HG03097 (cell line): ENCODE measurements around the gene PCDH1.
"Not testable (repeated sequence)": the region's sequence is repeated elsewhere in the genome, so short reads cannot be mapped to it uniquely, and the experiment has no call there.

Experiments used
- ATAC-seq: cut with Tn5 transposase; IDR thresholded peaks from one replicate; pipeline ENCODE4 v1.9.1; 2021; ENCODE audit not compliant: unreplicated experiment, low FRiP score

Gene PCDH1

DNA sequence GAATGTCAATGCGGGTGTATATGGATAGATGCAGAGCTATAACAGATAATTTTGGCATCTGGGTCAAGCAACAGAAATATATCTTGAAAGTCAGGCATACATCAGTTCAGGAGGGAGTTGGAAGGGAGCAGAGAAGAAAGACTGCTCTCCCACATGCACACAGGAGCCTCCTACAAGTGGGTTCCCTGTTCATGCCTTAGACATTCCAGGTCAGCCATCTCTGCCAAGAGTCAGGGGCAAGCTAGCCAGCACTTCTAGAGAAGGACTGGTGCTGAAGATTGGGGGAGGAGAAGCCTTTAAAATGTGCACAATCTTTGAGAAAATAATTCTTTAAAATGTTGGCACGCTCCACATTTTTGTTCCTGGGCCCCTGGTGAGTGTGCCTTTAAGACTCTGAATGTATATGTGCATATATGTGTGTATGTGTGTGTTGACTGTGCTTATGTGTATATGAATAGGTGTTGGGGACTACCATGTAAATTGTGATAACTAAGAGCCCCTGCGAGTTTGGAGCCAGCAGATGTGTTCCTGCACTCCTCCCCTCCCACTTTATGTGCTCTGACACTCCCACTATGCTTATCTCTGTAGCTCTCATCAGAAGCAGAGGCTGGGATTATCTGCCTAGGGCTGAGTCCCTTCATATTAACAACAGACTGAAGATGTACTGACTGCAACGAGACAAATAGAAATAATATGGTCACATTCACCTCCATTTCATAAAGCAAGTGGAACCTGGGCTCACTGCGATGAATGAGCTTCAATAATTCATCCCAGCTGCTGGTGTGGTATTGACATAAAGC is 24.0 kb upstream of the PCDH1 start:
- ATAC-seq: no peak

DNA sequence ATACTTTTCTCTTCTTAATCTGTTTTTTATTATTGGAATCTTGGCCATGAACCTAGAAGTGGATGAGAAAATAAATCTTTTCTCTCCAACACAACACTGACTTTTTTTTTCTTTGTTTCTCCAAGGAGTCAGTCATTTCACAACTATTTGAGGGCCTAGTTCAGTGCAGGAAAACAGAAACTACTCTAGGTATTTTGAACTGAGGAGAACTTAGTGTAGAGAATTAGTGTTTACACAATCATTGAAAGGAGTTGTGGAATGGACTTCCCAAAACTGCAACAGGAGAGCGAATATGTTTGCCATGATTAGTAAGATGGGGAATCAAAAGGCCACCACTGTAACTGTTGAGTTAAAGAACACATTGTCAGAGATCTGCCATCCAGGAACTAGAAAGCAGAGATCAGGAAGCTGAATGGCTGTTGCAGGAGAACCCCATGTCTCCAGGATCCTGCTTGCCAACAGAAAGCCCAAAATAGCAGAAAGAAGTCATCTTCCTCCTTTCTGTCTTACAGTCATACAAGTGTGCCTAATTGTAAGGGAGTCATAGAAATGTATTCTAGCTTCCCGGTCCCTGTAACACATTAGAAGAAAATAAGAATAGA is 20.3 kb upstream of the PCDH1 start:
- ATAC-seq: no peak

- ATAC-seq: no peak
Measured at GRCh38 chr5:141897425-141897824, 19.2 kb upstream of the PCDH1 start.

- not testable (repeated sequence) for ATAC-seq
Measured at GRCh38 chr5:141890429-141890828, 12.2 kb upstream of the PCDH1 start.

- no peak for ATAC-seq
Measured at GRCh38 chr5:141889282-141889871, 11.2 kb upstream of the PCDH1 start.

- ATAC-seq: no peak
Measured at GRCh38 chr5:141883892-141884318, 5.7 kb upstream of the PCDH1 start.

DNA sequence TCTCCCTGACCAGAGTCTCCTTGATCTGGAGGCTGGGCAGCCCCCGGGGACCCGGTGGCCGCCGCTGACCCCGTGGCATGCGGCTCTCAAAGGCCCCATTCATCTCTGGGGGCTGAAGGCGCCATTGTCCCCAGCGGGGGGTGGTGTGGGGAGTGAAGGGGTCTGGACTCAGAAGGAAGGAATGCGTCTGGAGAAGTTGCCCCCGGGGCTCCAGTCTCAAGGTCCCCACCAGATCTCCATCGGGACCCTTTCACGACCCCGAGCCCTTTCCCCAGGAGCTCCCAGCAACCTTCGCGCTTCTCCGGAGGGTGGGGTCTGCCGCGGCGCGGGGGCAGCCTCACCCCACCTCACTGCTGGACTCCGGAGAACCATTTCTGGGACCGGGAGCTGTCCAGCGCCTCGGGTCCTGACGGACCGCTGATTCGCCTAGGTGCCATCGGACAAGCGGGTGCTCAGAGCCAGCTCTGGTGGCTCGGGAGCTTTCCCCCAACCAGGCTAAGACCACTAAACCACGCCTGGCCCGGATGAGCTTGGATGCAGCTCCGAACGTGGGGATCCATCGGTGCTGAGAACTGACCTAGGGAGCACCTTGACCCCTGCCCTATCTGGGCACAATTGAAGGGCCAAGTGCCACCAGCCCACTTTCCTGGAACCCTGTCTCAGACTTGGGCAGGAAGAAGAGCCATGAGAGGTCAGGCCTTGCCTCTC is 5.1 kb upstream of the PCDH1 start:
- no peak for ATAC-seq

DNA sequence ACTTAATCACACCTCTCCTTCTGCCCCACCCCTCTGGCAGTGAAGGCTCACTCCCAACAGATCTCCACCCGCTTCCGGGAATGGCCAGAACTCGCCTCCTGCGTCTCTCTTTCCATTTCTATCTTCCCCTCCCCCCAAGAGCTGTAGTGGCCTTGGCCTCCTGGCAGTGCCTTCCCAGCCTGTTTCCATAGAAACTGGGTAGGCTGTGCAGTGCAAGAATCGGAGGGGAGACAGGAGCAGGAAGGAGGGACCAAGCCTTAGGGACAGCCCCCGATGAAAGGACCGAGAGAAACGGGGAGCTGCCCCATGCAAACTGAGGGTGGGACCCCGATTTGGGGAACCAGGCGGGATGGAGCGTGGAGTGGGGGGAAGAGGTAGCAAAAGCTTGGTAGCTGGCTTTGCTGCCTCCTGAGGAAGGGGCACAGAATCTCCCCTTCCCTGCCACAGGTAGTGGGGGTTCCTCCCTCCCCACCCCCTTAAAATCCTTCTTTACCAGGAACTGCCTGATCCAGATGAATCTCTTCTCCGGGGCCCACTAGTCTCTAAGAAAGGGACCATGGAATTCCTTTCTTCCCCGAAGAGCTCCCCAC is 4.5 kb upstream of the PCDH1 start:
- no peak for ATAC-seq

GRCh38 chr5:141881886-141882285 is 3.7 kb upstream of the PCDH1 start:
- ATAC-seq: no peak

GRCh38 chr5:141880961-141881801 is 3.0 kb upstream of the PCDH1 start:
- ATAC-seq: no peak

DNA sequence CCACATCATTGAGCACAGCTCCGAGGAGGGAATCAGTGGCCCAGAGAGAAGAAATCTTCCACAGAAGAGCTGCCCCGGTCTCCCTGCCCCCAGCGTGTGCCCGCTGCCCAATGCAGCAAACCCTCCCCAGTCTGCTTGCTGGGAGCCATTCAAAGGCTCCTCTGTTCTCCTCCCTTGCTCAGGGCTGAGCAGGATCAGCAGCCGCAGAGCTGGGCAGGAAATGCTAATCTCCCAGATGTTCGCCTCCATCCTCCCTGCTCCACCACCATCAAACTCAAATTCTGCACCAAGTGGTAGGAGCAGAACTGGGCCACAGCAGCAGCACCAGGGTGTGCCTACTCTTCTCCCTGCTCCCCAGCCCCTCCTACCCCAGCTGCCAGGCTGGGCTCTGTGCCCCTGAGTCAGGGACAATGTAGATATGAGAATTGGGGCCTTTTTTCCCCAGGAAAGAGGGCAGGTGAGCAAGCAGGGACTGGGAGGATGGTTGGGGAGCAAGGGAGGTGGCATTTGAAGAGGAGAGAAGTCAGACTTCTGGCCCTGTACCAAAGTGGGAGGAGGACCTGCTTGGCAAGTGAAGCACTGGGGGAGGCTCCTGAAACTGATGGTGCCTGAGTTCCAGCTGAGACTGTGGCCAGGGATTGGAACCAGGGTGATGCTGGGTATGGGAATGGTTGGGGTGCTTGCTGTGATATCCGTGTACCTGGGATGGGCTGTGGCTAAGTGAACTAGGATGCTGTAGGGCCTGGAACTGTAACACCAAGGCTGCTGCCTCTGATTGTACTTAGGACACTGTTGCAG is 1.9 kb upstream of the PCDH1 start:
- ATAC-seq: no peak

GRCh38 chr5:141879426-141879759 is 1.2 kb upstream of the PCDH1 start:
- ATAC-seq: no peak

DNA sequence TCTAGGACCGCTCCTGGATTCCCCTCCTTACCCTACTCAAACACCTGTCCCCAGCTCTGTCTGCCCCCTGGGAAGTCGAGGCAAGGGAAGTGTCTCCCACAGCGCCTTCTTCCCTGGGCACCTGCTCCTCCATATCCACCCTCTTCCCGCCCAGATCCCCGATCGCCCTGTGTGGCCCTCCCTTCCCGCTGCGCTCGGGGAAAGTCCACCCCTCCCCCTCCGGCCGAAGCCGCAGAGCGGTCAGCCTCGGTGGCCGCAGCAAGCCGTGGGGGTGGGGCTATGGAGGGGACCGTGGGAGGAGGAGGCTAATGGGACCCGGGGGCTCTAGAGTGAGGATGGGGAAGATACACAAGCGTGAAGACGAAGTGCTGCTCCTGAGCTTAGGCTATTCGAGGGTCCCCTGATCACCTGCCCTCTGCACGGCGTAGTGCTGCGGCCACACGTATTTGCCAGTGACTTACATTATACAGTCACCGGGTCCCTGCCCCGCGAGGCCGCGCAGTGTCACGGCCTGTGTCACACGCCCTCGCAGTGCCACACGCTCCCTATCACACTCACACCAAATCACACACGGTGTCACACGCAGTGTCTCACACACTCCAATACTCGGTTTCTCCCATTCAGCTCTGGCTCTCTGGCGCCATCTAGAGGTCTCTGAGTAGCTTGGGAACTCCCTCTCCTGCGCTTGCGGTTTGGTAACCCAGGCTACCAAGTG is 658 bp upstream of the PCDH1 start:
- peak; percentile 72 for ATAC-seq

GRCh38 chr5:141877356-141878185 is 639 bp downstream of the PCDH1 start:
- no peak for ATAC-seq

GRCh38 chr5:141876628-141877355 is 1.4 kb downstream of the PCDH1 start:
- ATAC-seq: no peak

GRCh38 chr5:141875795-141876627 is 2.2 kb downstream of the PCDH1 start:
- ATAC-seq: no peak
